HCT116 (cell line): ENCODE measurements around the gene ADAM20.

Source experiments
- CEBPB ChIP-seq: IDR thresholded peaks from 2 replicates; pipeline ENCODE4 v1.6.1; 2012; ENCODE audit warnings: low read depth
- EZH2 ChIP-seq: fragments of 200-600 bp; sonication (generic); IDR thresholded peaks from 2 replicates; pipeline ENCODE4 v1.6.1; 2017; ENCODE audit warnings: antibody characterized with exemption, mixed run types
- POLR2A ChIP-seq: IDR thresholded peaks from 2 replicates; pipeline ENCODE4 v1.7.0; 2011; ENCODE audit warnings: borderline replicate concordance; ENCODE audit not compliant: insufficient read depth, insufficient read length; ENCODE audit errors: extremely low read depth
- POLR2AphosphoS5 ChIP-seq: IDR thresholded peaks from 2 replicates; pipeline ENCODE4 v1.6.1; 2011; ENCODE audit warnings: mild to moderate bottlenecking, low read depth, low read length, moderate library complexity
- SP1 ChIP-seq: IDR thresholded peaks from 2 replicates; pipeline ENCODE4 v1.6.1; 2012; ENCODE audit warnings: low read depth
- YY1 ChIP-seq: IDR thresholded peaks from 2 replicates; pipeline ENCODE4 v1.6.1; 2011; ENCODE audit warnings: low read length, low read depth, moderate library complexity, mild to moderate bottlenecking; ENCODE audit not compliant: insufficient replicate concordance; ENCODE audit errors: extremely low read depth
- TF ChIP-seq, protein P1 (sequence below), 3 experiments: fragments of 200-600 bp in 1 of 3; sonication (generic) in 1 of 3; IDR thresholded peaks in 2 of 3; conservative IDR thresholded peaks in 1 of 3; 2 replicates each; pipeline ENCODE4 v1.5.1; 2012 to 2017; ENCODE audit warnings: low read depth in 2 of 3, low read length in 2 of 3, antibody characterized with exemption in 1 of 3, borderline replicate concordance in 1 of 3, control low read depth in 1 of 3, mild to moderate bottlenecking in 1 of 3, mixed read lengths in 1 of 3, mixed run types in 1 of 3, moderate library complexity in 1 of 3; ENCODE audit not compliant: insufficient read depth in 1 of 3

DNA sequence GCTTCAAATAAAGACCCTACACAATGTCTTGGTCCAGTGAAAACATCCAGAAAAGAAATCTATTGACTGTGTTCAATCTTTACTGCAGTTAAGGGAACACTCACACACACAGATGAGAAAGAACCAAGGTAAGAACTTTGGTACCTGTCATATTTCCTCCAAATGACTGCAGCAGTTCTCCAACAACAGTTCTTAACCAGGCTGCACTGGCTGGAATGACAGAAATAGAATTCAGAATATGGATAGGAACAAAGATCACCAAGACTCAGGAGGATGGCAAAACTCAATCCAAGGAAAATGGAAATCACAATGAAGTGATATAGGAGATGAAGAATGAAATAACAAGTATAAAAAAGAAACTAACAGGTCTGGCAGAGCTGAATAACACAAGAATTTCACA, 36.6 kb downstream of the ADAM20 start:
- TF ChIP-seq EZH2 (no peak), SP1 (no peak), CEBPB (no peak), YY1 (no peak), POLR2AphosphoS5 (no peak), POLR2A (no peak)
- TF ChIP-seq, protein P1, sequence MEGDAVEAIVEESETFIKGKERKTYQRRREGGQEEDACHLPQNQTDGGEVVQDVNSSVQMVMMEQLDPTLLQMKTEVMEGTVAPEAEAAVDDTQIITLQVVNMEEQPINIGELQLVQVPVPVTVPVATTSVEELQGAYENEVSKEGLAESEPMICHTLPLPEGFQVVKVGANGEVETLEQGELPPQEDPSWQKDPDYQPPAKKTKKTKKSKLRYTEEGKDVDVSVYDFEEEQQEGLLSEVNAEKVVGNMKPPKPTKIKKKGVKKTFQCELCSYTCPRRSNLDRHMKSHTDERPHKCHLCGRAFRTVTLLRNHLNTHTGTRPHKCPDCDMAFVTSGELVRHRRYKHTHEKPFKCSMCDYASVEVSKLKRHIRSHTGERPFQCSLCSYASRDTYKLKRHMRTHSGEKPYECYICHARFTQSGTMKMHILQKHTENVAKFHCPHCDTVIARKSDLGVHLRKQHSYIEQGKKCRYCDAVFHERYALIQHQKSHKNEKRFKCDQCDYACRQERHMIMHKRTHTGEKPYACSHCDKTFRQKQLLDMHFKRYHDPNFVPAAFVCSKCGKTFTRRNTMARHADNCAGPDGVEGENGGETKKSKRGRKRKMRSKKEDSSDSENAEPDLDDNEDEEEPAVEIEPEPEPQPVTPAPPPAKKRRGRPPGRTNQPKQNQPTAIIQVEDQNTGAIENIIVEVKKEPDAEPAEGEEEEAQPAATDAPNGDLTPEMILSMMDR (IDR thresholded peaks at IDR 0.05 in 2 of 3, conservative IDR thresholded peaks at IDR 0.05 in 1 of 3; ENCODE audit: borderline replicate concordance in 1 of 3, insufficient read depth in 1 of 3, low read depth in 2 of 3, low read length in 2 of 3): no peak
